Pancreas (tissue), 10 donors: Measurements from ENCODE around the gene SMAD6. TPM values are rescaled to one million over a fixed set of nuclear protein-coding genes. Genes with fewer than 3 reads are reported as not detected.

ENCODE experiments used
- ATAC-seq, 4 donors: fragments of 200-7000 bp; cut with Tn5 transposase; one replicate each; pipeline versions ENCODE4 v1.8.0 to v1.9.1; 2020; ENCODE audit warnings: mild to moderate bottlenecking in 4 of 4, moderate library complexity in 4 of 4
- DNase-seq, 6 donors: peaks; one replicate each; pipeline ENCODE4 v3.0.0-alpha.2; 2020
- FAIRE-seq: peaks from 2 replicates; lab custom pipeline; 2012; peaks lifted over from hg19 to GRCh38; lab: Jason Lieb, UNC
- H3K27ac ChIP-seq, 4 donors: fragments of 200-600 bp; sonication (generic); 1 replicate in 3 of 4; 2 replicates in 1 of 4; pipeline versions ENCODE4 v1.5.0 to v1.8.0; 2020
- H3K27me3 ChIP-seq, 4 donors: fragments of 200-600 bp; one replicate each; pipeline ENCODE4 v1.8.0; 2021
- H3K36me3 ChIP-seq, 3 donors: fragments of 200-600 bp; sonication (generic) in 1 of 3; one replicate each; pipeline versions ENCODE4 v1.5.0 to v1.8.0; 2020 to 2021
- H3K4me1 ChIP-seq, 3 donors: fragments of 200-600 bp; one replicate each; pipeline ENCODE4 v1.8.0; 2021
- H3K4me3 ChIP-seq, 4 donors: fragments of 200-600 bp; sonication (generic) in 2 of 4; one replicate each; pipeline versions ENCODE4 v1.5.0 to v1.8.0; 2020 to 2021
- H3K9me3 ChIP-seq, 4 donors: fragments of 200-600 bp; one replicate each; pipeline ENCODE4 v1.8.0; 2021
- CTCF ChIP-seq, 4 donors: fragments of 200-600 bp; sonication (generic) in 3 of 4; IDR thresholded peaks; one replicate each; pipeline versions ENCODE4 v1.5.0 to v1.8.0; 2021; ENCODE audit warnings: antibody characterized with exemption in 4 of 4
- whole genome bisulfite sequencing, 2 donors: extraction: QIAGEN DNeasy Blood & Tissue Kit; methylation state at CpG; one replicate each; pipeline ENCODE4 v1.1.7; 2013; 5-methylcytosine and 5-hydroxymethylcytosine counted together
- intact Hi-C, 3 donors: fragments of 100-400 bp; cut with DNase I; formaldehyde crosslinking; loops; one replicate each; pipeline versions ENCODE4 v1.11.1 to v1.14.2; 2022
- polyA plus RNA-seq, 2 donors: library from polyadenylated mRNA; stranded (reverse); fragments of 200-250 nt; gene quantifications; one replicate each; pipeline ENCODE4 v1.2.3, GENCODE V29; 2013
- total RNA-seq, 6 donors: library from RNA; stranded (reverse); fragmentation: NEBNext Ultra II Directional in 4 of 6; extraction: Animal tissue kit (Norgen Biotek cat#: 25700) in 4 of 6; gene quantifications; one replicate each; pipeline versions ENCODE4 v1.2.1 to v1.2.4, GENCODE V29; 2021 to 2023
- donor health status: healthy with polysubstance abuse.
- donor health status: DM: no; HTN: no; CAD: no; lungs with moderate emphysema.
- donor health status: DM: no; HTN: no; CAD: no.
- donor health status: control.
- donor health status: control.
- donor health status: Bipolar disorder and iron deficiency.
- donor health status: DM: yes; HTN: yes; CAD: no.
- donor health status: DM: no; HTN: no; CAD: no.
- donor health status: DM: no; HTN: no; CAD: no.
- donor health status: DM: yes; HTN: yes; CAD: no.

Gene SMAD6
- total and polyA plus RNA-seq, 8 donors, result 2.6 to 13.1 (median 3.2) TPM

GRCh38 chr15:66700802-66701421, 1.1 kb upstream of the SMAD6 start:
- peaks cover 0 to 14% (median 0%) of the 10 kb centered on the region in 3 donors for H3K4me1 ChIP-seq
- intact Hi-C loops, result loop anchor here in 1 of 3 donors (5.0 kb wide), 1 partner anchor 66 kb away; no protein-coding TSS in a partner anchor
- FAIRE-seq, result no peak

GRCh38 chr15:66701422-66702034, 508 bp upstream of the SMAD6 start:
- ATAC-seq, result peak; percentile 38 to 51 (median 42)

More at GRCh38 chr15:66700802-66701421, 1.1 kb upstream of the SMAD6 start:
- no peaks in the 10 kb centered on the region for H3K27me3 ChIP-seq
- H3K27ac ChIP-seq, result peak overlapping the region; percentile 68 to 85 (median 80)
- DNase-seq (peak; percentile 96 to 97 (median 96)), ATAC-seq (peak; percentile 74 to 84 (median 82))
- WGBS, 2 donors, result 0 to 1% methylated on average over 29 to 65 of the region's 68 CpGs
- TF ChIP-seq CTCF (IDR thresholded peaks at IDR 0.05), result no peak
- no peaks in the 10 kb centered on the region for H3K36me3 ChIP-seq
- H3K9me3 ChIP-seq, result no peaks in the 10 kb centered on the region
- H3K4me3 ChIP-seq, result peak overlapping the region; percentile 67 to 73 (median 68)

GRCh38 chr15:66702787-66703539, 927 bp downstream of the SMAD6 start:
- ATAC-seq (no peak), FAIRE-seq (no peak), DNase-seq (peak in 4 of 6 donors; percentile 37 to 77 (median 54))
- peak overlapping the region; percentile 67 to 73 (median 68) for H3K4me3 ChIP-seq
- peak overlapping the region in 3 of 4 donors; percentile 77 to 85 (median 83) for H3K27ac ChIP-seq
- H3K9me3 ChIP-seq, result no peaks in the 10 kb centered on the region
- WGBS, 2 donors, result 0% methylated on average over 86 to 95 of the region's 95 CpGs
- TF ChIP-seq CTCF (IDR thresholded peaks at IDR 0.05), result no peak
- intact Hi-C loops, result loop anchor here in 1 of 3 donors (5.0 kb wide), 1 partner anchor 64 kb away; no protein-coding TSS in a partner anchor
- no peaks in the 10 kb centered on the region for H3K27me3 ChIP-seq
- peaks cover 0 to 30% (median 0%) of the 10 kb centered on the region in 3 donors for H3K4me1 ChIP-seq
- no peaks in the 10 kb centered on the region for H3K36me3 ChIP-seq

More at GRCh38 chr15:66701422-66702034, 508 bp upstream of the SMAD6 start:
- H3K27me3 ChIP-seq, result no peaks in the 10 kb centered on the region
- H3K36me3 ChIP-seq, result no peaks in the 10 kb centered on the region
- peak in 5 of 6 donors; percentile 41 to 85 (median 62) for DNase-seq
- FAIRE-seq, result no peak
- WGBS, 2 donors, result 0% methylated on average over 40 to 48 of the region's 48 CpGs
- peak overlapping the region; percentile 67 to 73 (median 68) for H3K4me3 ChIP-seq
- peak overlapping the region; percentile 68 to 85 (median 80) for H3K27ac ChIP-seq
- no peak for TF ChIP-seq CTCF (IDR thresholded peaks at IDR 0.05)
- peaks cover 0 to 18% (median 0%) of the 10 kb centered on the region in 3 donors for H3K4me1 ChIP-seq
- H3K9me3 ChIP-seq, result no peaks in the 10 kb centered on the region
- intact Hi-C loops, result loop anchor here in 1 of 3 donors (5.0 kb wide), 1 partner anchor 66 kb away; no protein-coding TSS in a partner anchor

GRCh38 chr15:66703540-66703941, 1.5 kb downstream of the SMAD6 start:
- H3K27me3 ChIP-seq, result no peaks in the 10 kb centered on the region
- no peaks in the 10 kb centered on the region for H3K36me3 ChIP-seq
- DNase-seq (peak in 5 of 6 donors; percentile 36 to 75 (median 51)), ATAC-seq (peak in 1 of 4 donors; percentile 2), FAIRE-seq (no peak)
- 0 to 1% methylated on average over 29 to 59 of the region's 59 CpGs for WGBS, 2 donors
- TF ChIP-seq CTCF (IDR thresholded peaks at IDR 0.05), result no peak
- H3K4me3 ChIP-seq, result peak overlapping the region; percentile 67 to 73 (median 68)
- intact Hi-C loops, result loop anchor here in 1 of 3 donors (5.0 kb wide), 1 partner anchor 64 kb away; no protein-coding TSS in a partner anchor
- H3K4me1 ChIP-seq, result peaks cover 0 to 31% (median 0%) of the 10 kb centered on the region in 3 donors
- no peaks in the 10 kb centered on the region for H3K9me3 ChIP-seq
- H3K27ac ChIP-seq, result no peak overlapping the region
